ENCODE data around the gene WAC.

The WAC gene

DNA sequence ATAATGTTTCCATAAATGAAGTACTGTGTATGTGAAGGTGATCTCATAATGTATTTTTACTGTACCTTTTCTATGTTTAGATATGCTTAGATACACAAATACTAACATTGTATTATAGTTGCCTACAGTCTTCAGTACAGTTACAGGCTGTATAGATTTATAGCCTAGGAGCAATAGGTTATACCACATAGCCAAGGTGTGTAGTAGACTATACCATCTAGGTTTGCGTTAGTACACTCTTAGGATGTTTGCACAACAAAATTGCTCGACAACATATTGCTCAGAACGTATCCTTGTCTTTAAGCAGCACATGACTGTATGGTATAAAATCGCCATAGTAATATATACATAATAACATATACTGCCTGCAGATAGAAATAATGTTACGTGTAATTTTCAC, 42.9 kb downstream of the WAC start:
- TF ChIP-seq, protein P1, sequence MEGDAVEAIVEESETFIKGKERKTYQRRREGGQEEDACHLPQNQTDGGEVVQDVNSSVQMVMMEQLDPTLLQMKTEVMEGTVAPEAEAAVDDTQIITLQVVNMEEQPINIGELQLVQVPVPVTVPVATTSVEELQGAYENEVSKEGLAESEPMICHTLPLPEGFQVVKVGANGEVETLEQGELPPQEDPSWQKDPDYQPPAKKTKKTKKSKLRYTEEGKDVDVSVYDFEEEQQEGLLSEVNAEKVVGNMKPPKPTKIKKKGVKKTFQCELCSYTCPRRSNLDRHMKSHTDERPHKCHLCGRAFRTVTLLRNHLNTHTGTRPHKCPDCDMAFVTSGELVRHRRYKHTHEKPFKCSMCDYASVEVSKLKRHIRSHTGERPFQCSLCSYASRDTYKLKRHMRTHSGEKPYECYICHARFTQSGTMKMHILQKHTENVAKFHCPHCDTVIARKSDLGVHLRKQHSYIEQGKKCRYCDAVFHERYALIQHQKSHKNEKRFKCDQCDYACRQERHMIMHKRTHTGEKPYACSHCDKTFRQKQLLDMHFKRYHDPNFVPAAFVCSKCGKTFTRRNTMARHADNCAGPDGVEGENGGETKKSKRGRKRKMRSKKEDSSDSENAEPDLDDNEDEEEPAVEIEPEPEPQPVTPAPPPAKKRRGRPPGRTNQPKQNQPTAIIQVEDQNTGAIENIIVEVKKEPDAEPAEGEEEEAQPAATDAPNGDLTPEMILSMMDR (IDR thresholded peaks at IDR 0.05; ENCODE audit: insufficient read depth, low read depth, low read length, missing control alignments), result no peak
- DNase-seq (ENCODE audit: low read depth), result no peak
- H3K4me3 ChIP-seq (ENCODE audit: low read depth, low read length), result no peak overlapping the region

DNA sequence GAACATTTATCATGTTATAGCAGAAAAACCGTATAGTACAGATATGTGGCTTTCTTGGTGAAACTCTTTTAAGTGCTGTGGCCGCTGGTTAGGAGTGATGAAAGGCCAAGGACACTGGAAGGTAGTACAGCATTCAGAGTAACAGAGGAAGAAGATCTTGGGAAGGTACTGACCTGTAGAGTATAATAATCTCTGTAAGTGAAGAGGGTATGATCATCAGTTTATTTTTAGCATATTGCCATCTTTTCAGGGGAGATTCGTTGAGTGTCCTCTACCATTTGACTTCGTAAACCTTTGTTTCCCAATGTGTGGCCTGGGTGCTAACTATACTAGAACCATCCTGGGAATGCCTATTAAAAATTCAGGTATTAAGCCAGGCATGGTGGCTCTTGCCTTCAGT, 44.6 kb downstream of the WAC start:
- H3K4me3 ChIP-seq (ENCODE audit: low read depth, low read length), result no peak overlapping the region
- DNase-seq (ENCODE audit: low read depth), result no peak
- TF ChIP-seq, protein P1 (IDR thresholded peaks at IDR 0.05; ENCODE audit: insufficient read depth, low read depth, low read length, missing control alignments), result no peak

DNA sequence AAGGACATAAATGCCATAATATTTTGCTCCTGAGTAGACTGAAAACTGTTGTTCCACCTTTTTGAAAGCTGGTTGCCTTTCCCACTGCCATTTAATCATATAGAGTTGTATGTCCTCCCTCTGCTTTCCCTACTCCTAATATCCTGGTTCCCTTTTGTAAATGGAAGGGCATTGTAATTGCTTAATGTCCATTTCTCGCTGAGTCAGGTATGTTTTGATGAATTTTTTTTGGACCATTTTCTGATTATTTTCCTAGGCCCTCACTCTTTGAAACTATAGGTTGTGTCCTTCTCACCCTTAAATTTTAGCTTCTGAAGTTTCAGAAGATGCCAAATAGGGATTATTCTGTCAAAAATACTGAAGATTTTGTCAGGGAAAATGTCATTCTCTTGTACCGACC, 45.5 kb downstream of the WAC start:
- TF ChIP-seq, protein P1 (IDR thresholded peaks at IDR 0.05; ENCODE audit: insufficient read depth, low read depth, low read length, missing control alignments), result no peak
- H3K4me3 ChIP-seq (ENCODE audit: low read depth, low read length), result no peak overlapping the region
- no peak for DNase-seq (ENCODE audit: low read depth)

DNA sequence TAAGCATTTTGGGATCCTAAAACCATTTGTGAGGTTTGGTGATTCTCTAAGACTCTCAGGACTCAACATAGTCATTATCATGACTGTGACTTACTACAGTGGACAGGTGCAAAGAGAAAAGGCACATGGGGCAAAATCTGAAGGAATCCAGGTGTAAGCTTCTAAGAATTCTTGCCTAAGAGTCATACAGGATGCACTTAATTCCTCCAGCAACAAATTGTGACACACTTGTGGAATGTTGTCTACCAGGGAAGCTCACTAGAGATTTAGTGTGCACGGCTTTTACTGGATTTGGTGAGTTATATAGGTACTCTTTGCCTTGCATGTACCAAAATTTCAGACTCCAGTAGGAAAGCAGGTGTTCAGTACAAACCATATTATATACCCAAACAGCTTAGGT, 47.9 kb downstream of the WAC start:
- no peak for DNase-seq (ENCODE audit: low read depth)

DNA sequence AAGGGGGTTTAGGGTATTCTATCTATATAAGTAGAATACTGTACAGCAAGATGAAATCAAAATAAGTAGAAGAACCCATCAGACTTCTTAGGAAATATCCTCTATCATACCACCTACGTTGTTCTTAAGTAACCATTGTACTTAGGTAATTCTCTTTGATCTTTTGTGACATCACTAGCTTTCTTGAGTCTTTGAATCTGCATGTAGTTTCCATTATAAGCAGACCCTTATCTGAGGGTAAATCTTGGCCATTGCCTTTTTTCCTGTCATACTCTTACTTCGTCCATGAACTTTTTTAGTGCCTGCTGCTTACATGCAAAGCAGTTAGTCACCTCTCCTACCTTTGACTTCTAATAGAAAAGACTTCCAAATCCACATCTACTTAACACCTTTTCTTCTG, 49.0 kb downstream of the WAC start:
- TF ChIP-seq, protein P1 (IDR thresholded peaks at IDR 0.05; ENCODE audit: insufficient read depth, low read depth, low read length, missing control alignments), result no peak
- no peak overlapping the region for H3K4me3 ChIP-seq (ENCODE audit: low read depth, low read length)
- no peak for DNase-seq (ENCODE audit: low read depth)

More for the DNA sequence above, 47.9 kb downstream of the WAC start:
- TF ChIP-seq, protein P1 (IDR thresholded peaks at IDR 0.05; ENCODE audit: insufficient read depth, low read depth, low read length, missing control alignments), result no peak
- H3K4me3 ChIP-seq (ENCODE audit: low read depth, low read length), result no peak overlapping the region

DNA sequence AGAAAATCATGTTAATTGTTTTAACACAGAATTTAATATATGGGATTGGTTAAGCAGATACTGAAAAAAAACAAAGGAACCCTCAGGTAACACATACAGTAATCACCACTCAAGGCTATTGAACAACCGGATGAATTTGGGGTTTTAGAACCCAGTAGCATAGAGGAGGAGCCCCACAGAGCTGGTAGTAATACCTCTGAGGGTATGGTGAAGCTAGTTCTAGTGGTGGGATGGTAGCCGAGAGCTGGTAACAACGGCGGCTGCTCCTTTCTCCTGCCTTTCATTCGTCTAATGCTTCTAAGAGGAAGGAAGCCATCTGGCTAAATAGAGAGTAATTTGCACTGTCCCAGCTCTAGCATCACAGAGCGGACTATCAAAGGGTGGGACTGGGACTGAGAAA, 52.2 kb downstream of the WAC start:
- DNase-seq (ENCODE audit: low read depth), result no peak
- H3K4me3 ChIP-seq (ENCODE audit: low read depth, low read length), result no peak overlapping the region
- TF ChIP-seq, protein P1 (IDR thresholded peaks at IDR 0.05; ENCODE audit: insufficient read depth, low read depth, low read length, missing control alignments), result no peak

DNA sequence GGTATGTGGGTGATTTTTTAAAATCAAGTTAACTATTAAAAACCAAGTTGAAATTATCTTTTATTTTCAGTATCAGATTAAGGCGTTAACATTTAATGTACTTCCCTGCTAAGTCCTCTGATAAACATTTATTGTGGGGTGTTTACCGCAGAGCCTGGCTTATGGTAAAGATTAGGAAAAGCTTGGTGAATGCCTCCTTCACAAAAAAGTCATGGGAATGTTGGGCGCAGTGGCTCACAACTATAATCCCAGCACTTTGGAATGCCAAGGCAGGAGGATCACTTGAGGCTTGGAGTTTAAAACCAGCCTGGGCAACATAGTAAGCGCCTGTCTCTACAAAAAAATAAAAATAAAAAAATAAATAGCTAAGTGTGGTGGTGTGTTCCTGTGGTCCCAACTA, 53.3 kb downstream of the WAC start:
- DNase-seq (ENCODE audit: low read depth), result no peak
- TF ChIP-seq, protein P1 (IDR thresholded peaks at IDR 0.05; ENCODE audit: insufficient read depth, low read depth, low read length, missing control alignments), result no peak
- H3K4me3 ChIP-seq (ENCODE audit: low read depth, low read length), result no peak overlapping the region
